Measurements from ENCODE around the gene FHOD3. TPM values are rescaled to one million over a fixed set of nuclear protein-coding genes. Genes with fewer than 3 reads are reported as not detected.

Gene FHOD3
- total and polyA plus RNA-seq, 2 of the 8 experiments (the other 6 are each of a cell fraction or from before 2014, with no cell fraction given), result 9.7 to 10.5 TPM

DNA sequence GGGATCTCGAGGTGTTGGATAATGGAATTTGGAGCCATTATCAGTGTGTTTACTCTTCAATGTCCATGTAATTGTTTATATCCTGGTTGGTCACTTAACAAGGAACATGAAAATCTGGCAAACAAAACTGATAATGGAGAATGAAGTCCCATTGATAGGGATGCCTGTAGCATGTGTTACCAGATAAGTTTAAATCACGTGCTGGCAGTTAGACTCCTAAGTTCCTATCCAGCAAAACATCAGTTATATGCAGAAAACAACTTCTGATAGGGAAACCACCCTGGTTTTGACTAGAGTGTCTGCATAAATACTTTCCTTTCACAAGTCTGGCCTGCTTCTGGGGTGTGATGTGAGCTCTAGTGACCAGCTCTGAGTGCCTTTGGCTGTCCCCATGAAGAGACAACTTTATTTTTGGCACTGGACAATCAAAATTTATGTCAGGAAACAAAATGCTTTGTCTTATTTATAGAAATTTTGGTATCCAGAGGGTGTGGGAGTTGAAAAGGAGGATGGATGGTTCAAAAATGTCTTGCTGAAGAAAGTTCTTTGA lies 82.0 kb downstream of the FHOD3 start:
- POLR2A ChIA-PET (ENCODE audit: partially characterized antibody), result no interaction called here
- Histone ChIP-seq H4K20me1 (replicated peaks in 1 of 2; ENCODE audit: control insufficient read depth in 1 of 2, insufficient read depth in 2 of 2, low read length in 2 of 2) (peaks cover 0 to 2% of the 10 kb centered on the region in 2 experiments), H2BK120ac (replicated peaks; ENCODE audit: low read depth, low read length) (no peak overlapping the region), H3K79me2 (ENCODE audit: control insufficient read depth in 1 of 2, insufficient read depth in 2 of 2, low read length in 2 of 2) (no peaks in the 10 kb centered on the region), H3K23ac (ENCODE audit: insufficient read length) (no peak overlapping the region), H3K27ac (ENCODE audit: low read depth, low read length) (no peak overlapping the region), H3K56ac (replicated peaks; ENCODE audit: insufficient read length, low read depth, low read length) (no peak overlapping the region), H3K4me1 (replicated peaks in 1 of 4; ENCODE audit: control insufficient read depth in 3 of 4, insufficient read depth in 4 of 4, low read length in 3 of 4) (no peaks in the 10 kb centered on the region; a peak in 1 of 7 replicates), H3K9ac (replicated peaks in 1 of 4; ENCODE audit: extremely low read depth in 1 of 4, low read depth in 3 of 4, low read length in 3 of 4) (no peak overlapping the region), H2BK5ac (ENCODE audit: low read depth, low read length) (no peak overlapping the region), H3K79me1 (ENCODE audit: low read depth, low read length) (no peaks in the 10 kb centered on the region; the same call in 1 of the 2 replicates), H3K4ac (replicated peaks; ENCODE audit: insufficient read length, low read depth, low read length) (no peak overlapping the region), H2BK15ac (ENCODE audit: low read length) (no peak overlapping the region), H3K14ac (ENCODE audit: insufficient read length) (no peak overlapping the region), H3K27me3 (replicated peaks in 1 of 4; ENCODE audit: control insufficient read depth in 3 of 4, extremely low read depth in 1 of 4, insufficient read depth in 3 of 4, low read length in 3 of 4) (no peaks in the 10 kb centered on the region), H3K4me3 (ENCODE audit: extremely low read depth in 1 of 4, insufficient read depth in 2 of 4, low read depth in 3 of 4, low read length in 4 of 4) (no peak overlapping the region), H3K4me2 (ENCODE audit: insufficient read depth in 1 of 2, low read depth in 2 of 2, low read length in 2 of 2) (no peak overlapping the region), H3K9me3 (ENCODE audit: insufficient read depth in 2 of 2, low read depth in 1 of 2, low read length in 1 of 2) (no peaks in the 10 kb centered on the region), H2BK12ac (ENCODE audit: low read depth, low read length) (no peak overlapping the region), H2BK20ac (ENCODE audit: low read length) (no peak overlapping the region), H4K8ac (ENCODE audit: extremely low read depth, insufficient read depth, low read length) (no peak overlapping the region), H2AFZ (ENCODE audit: low read length) (no peak overlapping the region), H4K5ac (ENCODE audit: insufficient read length, low read depth, low read length) (no peak overlapping the region), H3K18ac (ENCODE audit: extremely low read depth, low read length) (no peak overlapping the region), H3K23me2 (ENCODE audit: low read depth, low read length) (no peaks in the 10 kb centered on the region), H3K36me3 (ENCODE audit: control insufficient read depth in 2 of 4, insufficient read depth in 4 of 4, low read length in 3 of 4) (no peaks in the 10 kb centered on the region), H4K91ac (replicated peaks; ENCODE audit: insufficient read length, low read length) (no peak overlapping the region), H2AK5ac (ENCODE audit: low read depth, low read length) (no peak overlapping the region)
- WGBS, 2 experiments (ENCODE audit: extremely low coverage in 1 of 2, insufficient coverage in 1 of 2, insufficient read length in 1 of 2, insufficient replicate concordance in 2 of 2, low coverage in 1 of 2, low lambda C conversion rate in 2 of 2, missing lambda C conversion rate in 1 of 2), result 91% methylated on average over 2 of the region's 2 CpGs; no CpG with 5 or more reads in 1 of the 2 experiments
- CTCF ChIA-PET (ENCODE audit: partially characterized antibody), result interaction anchor here (1.4 kb wide), 1 partner anchor 27 kb away, joined by 3 read pairs; no protein-coding TSS in a partner anchor
- TF ChIP-seq TAF7 (optimal IDR thresholded peaks at IDR 0.05; ENCODE audit: borderline replicate concordance, low read depth, low read length), result no peak
- no peak for TF ChIP-seq POLR2AphosphoS5 (IDR thresholded peaks at IDR 0.05; ENCODE audit: low read depth, low read length)
- TF ChIP-seq SIN3A (conservative IDR thresholded peaks at IDR 0.05 in 1 of 2, IDR thresholded peaks at IDR 0.05 in 1 of 2; ENCODE audit: low read depth in 1 of 2, low read length in 2 of 2), result no peak
- no peak for TF ChIP-seq SP2 (IDR thresholded peaks at IDR 0.05; ENCODE audit: low read length)
- TF ChIP-seq CHD2 (IDR thresholded peaks at IDR 0.05; ENCODE audit: low read length), result no peak
- no peak for FAIRE-seq
- no peak for DNase-seq (ENCODE audit: low read depth in 1 of 2, low spot score in 2 of 2)
